GM21390 (cell line): Measurements from ENCODE around the gene ZNF358.
A peak's percentile ranks its signal among the peaks of the same experiment; 100 is the strongest.
"Not testable (repeated sequence)": the region's sequence is repeated elsewhere in the genome, so short reads cannot be mapped to it uniquely, and the experiment has no call there.

Experiments used
- ATAC-seq: cut with Tn5 transposase; IDR thresholded peaks from one replicate; pipeline ENCODE4 v1.9.1; 2021; ENCODE audit not compliant: unreplicated experiment

ZNF358 gene

DNA sequence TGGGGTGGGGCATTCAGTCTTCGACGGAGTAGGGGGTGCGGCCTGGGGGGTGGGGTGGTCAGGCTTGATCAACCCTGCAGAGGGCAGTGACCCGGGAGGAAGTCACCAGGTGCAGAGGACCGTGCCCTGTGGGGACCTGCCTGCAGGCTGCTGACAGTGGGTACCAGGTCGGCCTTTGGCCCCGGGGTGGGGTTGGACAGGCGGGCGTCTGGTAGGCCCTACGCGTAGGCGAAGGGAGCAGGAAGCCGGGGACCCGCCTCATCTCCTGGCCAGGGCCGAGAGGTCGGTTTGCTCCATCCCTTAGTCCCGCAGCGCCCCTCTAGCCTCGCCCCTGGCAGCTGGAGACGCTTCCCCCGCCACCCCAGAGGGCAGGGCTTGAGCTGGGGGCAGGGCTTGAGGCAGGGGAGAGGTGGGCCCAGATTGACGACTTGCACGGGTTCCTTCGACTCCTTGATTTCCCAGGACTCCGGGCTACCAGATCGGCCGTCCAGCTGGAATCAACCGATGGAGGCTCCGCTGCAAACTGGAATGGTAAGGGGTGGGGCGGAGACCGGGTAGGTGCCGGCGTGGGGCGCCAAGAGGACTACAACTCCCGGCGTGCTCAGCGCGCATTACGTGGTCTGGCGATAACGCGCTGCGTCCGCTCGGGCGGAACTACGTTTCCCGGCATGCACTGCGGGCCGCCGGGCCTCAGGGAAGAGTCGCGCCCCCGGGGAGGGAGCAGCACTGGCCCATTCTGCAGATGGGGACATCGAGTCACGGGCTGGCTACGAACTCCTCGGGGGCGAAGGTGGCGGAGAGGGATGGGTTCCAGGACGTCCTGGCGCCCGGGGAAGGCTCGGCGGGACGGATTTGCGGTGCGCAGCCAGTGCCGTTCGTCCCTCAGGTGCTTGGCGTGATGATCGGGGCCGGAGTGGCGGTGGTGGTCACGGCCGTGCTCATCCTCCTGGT is 19.4 kb downstream of the ZNF358 start, which contains the start of gene PNPLA6:
PNPLA6 (plus strand) TSS at position 671 of the 951 bp plus-strand sequence; CDS start at position 743, 72 bp downstream.
- ATAC-seq, result peak; percentile 65

- no peak for ATAC-seq
Observed at GRCh38 chr19:7535998-7536695, 20.2 kb downstream of the ZNF358 start.

DNA sequence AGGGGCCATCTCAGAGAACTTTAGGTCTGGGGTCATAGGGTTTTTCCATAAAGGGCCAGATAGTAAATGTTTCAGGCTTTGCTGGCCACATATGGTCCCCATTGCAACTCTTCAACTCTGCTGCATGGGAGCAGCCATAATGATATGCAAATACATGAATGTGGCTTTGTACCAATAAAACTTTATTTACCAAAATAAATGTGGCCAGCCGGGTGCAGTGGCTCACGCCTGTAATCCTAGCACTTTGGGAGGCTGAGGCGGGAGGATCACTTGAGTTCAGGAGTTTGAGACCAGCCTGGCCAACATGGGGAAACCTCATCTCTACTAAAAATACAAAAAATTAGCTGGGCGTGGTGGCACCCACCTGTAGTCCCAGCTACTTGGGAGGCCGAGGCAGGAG is 23.1 kb downstream of the ZNF358 start:
- not testable (repeated sequence) for ATAC-seq

DNA sequence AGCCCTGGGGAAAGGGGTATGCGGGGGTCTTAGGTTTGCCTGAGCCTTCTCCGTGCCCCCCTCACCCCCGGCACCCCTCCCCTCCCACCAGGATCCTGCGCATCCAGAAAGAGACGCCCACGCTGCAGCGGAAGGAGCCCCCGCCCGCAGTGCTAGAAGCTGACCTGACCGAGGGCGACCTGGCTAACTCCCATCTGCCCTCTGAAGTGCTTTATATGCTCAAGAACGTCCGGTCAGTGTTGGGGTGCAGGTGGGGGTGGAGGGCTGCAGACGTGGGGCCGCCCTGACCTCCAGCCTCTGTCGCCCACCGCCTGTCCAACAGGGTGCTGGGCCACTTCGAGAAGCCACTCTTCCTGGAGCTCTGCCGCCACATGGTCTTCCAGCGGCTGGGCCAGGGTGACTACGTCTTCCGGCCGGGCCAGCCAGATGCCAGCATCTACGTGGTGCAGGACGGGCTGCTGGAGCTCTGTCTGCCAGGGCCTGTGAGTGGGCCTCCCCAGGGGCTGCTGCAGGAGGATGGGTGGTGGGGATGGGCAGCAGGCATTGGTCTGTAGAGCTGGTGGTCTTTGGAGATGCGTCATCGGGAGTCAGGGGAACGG is 24.0 kb downstream of the ZNF358 start:
- no peak for ATAC-seq

- no peak for ATAC-seq
Observed at GRCh38 chr19:7540761-7541474, 25.0 kb downstream of the ZNF358 start.

GRCh38 chr19:7541475-7541824 is 25.5 kb downstream of the ZNF358 start:
- ATAC-seq, result no peak

DNA sequence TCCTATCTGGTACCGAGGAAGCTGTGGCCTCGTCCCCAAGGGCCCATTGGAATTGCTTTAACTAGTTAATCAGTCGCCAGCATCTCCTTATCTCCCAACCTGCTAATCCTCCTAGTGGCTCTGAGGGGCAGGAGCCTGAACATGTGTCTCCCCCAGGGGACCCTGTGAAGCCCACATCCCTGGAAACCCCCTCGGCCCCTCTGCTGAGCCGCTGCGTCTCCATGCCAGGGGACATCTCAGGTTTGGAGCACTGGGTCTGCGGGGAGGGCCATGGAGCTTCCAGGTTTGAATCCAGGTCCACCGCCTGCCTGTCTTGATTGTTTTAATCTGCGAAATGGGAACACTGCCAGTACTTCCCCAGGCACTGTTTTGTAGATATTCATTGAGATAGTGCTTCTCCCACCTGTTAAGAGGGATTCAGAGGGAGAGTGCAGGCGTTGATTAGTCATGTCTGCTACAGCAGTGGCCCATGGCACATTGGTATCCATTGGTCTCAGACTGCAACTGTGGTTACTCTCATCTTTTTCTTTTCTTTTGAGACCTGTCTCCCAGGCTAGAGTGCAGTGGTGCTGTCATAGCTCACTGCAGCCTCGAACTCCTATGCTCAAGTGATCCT is 26.0 kb downstream of the ZNF358 start:
- ATAC-seq, result no peak

GRCh38 chr19:7542556-7543348 is 26.8 kb downstream of the ZNF358 start:
- ATAC-seq, result no peak

- ATAC-seq, result no peak
Observed at GRCh38 chr19:7544626-7545025, 28.7 kb downstream of the ZNF358 start.

DNA sequence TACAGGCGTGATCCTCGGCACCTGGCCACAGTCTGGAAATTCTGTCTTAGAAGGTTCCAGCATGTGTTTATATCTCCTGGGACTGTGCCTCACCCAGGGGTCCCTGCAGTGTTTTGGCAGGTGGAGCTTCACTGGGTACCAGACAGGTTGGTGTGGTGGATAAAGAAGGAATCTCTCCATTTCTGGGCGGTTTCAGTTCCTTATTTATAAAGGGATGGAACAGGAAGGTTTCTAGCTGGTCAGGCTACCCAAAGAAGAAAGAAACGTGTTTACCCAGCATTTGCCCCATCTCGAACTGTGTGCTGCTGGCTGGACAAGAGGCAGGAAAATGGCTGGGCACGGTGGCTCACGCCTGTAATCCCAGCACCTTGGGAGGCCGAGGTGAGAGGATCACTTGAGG is 29.4 kb downstream of the ZNF358 start:
- no peak for ATAC-seq

DNA sequence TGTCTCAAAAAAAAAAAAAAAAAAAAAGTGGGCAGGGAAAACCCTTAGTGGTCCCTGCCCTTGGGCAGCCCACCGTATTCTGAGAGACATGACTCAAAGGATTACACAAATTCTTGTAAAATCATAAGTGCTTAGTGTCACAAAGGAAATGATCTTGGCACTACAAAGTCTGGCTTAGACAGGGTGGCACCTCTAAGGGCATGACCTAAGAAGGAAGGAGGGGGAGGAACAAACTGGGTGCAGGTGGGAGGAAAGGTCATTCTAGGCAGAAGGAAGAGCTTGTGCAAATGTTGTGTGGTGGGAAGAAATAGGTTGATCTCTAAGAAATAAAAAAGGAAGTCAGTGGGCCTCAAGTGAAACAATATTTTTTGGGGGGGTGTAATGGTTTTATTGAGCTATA is 30.0 kb downstream of the ZNF358 start:
- no peak for ATAC-seq

GRCh38 chr19:7547159-7547558 is 31.3 kb downstream of the ZNF358 start:
- no peak for ATAC-seq

- no peak for ATAC-seq
Observed at GRCh38 chr19:7549429-7550148, 33.7 kb downstream of the ZNF358 start.

DNA sequence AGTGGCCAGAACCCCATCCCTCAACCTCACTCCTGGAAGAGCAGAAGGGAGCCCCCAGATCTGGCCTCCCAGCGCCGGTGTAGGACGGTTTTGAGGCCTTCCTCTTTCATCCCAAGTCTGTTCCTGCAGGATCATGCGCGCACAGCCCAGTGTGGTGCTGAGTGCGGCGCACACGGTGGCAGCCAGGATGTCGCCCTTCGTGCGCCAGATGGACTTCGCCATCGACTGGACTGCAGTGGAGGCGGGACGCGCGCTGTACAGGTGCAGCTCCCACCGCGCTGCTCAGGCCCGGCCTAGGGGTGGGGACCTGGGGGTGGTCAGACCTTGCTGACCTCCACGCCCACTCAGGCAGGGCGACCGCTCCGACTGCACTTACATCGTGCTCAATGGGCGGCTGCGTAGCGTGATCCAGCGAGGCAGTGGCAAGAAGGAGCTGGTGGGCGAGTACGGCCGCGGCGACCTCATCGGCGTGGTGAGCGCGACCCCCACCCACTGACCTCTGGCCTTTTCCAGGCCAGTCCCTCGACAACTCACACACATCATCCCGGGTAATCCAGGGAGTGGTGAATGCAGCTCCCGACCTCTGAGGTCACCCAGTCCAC is 34.4 kb downstream of the ZNF358 start:
- ATAC-seq, result no peak

DNA sequence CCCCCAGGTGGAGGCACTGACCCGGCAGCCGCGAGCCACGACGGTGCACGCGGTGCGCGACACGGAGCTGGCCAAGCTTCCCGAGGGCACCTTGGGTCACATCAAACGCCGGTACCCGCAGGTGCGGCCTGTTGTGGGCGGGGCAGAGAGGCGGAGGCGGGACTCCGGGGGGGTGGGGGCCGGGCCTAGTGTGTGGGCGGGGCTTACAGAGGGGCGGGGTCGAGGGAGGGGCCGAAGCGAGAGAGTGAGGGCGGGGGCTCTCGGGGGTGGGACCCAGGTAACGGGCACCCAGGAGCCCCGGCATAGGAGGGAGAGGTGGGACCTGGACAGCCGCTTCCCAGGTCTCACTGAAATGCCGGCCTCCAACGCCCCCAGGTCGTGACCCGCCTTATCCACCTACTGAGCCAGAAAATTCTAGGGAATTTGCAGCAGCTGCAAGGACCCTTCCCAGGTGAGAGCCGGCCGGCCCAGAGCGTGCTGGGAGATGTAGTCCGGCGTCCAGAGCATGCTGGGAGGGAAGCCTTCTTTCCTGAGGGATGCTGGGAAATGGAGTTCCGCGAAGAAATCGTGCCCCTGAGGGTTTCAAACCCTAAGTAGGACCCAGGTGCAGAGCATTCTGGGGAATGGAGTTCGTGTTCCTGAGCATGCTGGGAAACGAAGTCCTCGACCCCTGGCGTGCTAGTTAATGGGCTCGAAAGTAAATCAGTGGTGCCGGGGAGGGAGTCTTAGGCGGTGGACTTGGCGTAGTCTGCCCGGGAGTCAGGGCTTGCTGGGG is 35.3 kb downstream of the ZNF358 start:
- no peak for ATAC-seq

- no peak for ATAC-seq
Observed at GRCh38 chr19:7552781-7553180, 36.9 kb downstream of the ZNF358 start.

GRCh38 chr19:7554565-7554964 is 38.7 kb downstream of the ZNF358 start:
- no peak for ATAC-seq
